Measurements from ENCODE around the gene TLL2.

Gene TLL2

GRCh38 chr10:96440361-96441292, 73.1 kb downstream of the TLL2 start:
- Mint-ChIP-seq H3K4me3 (no peak overlapping the region), H3K36me3 (no peaks in the 10 kb centered on the region), H3K4me1 (no peaks in the 10 kb centered on the region), H3K27me3 (peaks cover 5% of the 10 kb centered on the region), H3K9me3 (no peaks in the 10 kb centered on the region), H3K27ac (no peak overlapping the region)
- DNase-seq (ENCODE audit: low spot score in 2 of 2) (no peak), ATAC-seq (ENCODE audit: low read depth) (no peak)

GRCh38 chr10:96439725-96440124, 74.0 kb downstream of the TLL2 start:
- no peaks in the 10 kb centered on the region for H3K4me1 Mint-ChIP-seq
- H3K27ac Mint-ChIP-seq = no peak overlapping the region
- ATAC-seq (ENCODE audit: low read depth) (no peak), DNase-seq (ENCODE audit: low spot score in 2 of 2) (no peak)
- H3K27me3 Mint-ChIP-seq = peaks cover 5% of the 10 kb centered on the region
- no peaks in the 10 kb centered on the region for H3K36me3 Mint-ChIP-seq
- H3K4me3 Mint-ChIP-seq = no peak overlapping the region
- H3K9me3 Mint-ChIP-seq = peaks cover 3% of the 10 kb centered on the region

- no peaks in the 10 kb centered on the region for H3K4me1 Mint-ChIP-seq
- no peak for ATAC-seq (ENCODE audit: low read depth)
- H3K27ac Mint-ChIP-seq = no peak overlapping the region
- no peak for DNase-seq (ENCODE audit: low spot score in 2 of 2)
- peaks cover 4% of the 10 kb centered on the region for H3K9me3 Mint-ChIP-seq
- peaks cover 2% of the 10 kb centered on the region for H3K36me3 Mint-ChIP-seq
- H3K4me3 Mint-ChIP-seq = no peak overlapping the region
- H3K27me3 Mint-ChIP-seq = peaks cover 13% of the 10 kb centered on the region
These were observed 77.7 kb downstream of the TLL2 start for GRCh38 chr10:96436035-96436434.

- Mint-ChIP-seq H3K4me1 (no peaks in the 10 kb centered on the region), H3K27me3 (peaks cover 15% of the 10 kb centered on the region), H3K4me3 (no peak overlapping the region), H3K9me3 (peaks cover 4% of the 10 kb centered on the region), H3K36me3 (peaks cover 6% of the 10 kb centered on the region), H3K27ac (no peak overlapping the region)
- ATAC-seq (ENCODE audit: low read depth) (no peak), DNase-seq (ENCODE audit: low spot score in 2 of 2) (no peak)
These were observed 82.3 kb downstream of the TLL2 start for GRCh38 chr10:96431211-96431970.

- Mint-ChIP-seq H3K27ac (no peak overlapping the region), H3K4me3 (no peak overlapping the region), H3K4me1 (peaks cover 6% of the 10 kb centered on the region), H3K9me3 (no peaks in the 10 kb centered on the region), H3K27me3 (peaks cover 12% of the 10 kb centered on the region), H3K36me3 (peaks cover 6% of the 10 kb centered on the region)
- DNase-seq (ENCODE audit: low spot score in 2 of 2) (no peak), ATAC-seq (ENCODE audit: low read depth) (no peak)
These were observed 86.4 kb downstream of the TLL2 start for GRCh38 chr10:96427291-96427690.

GRCh38 chr10:96422525-96422924, 91.2 kb downstream of the TLL2 start:
- no peak overlapping the region for H3K27ac Mint-ChIP-seq
- H3K9me3 Mint-ChIP-seq = no peaks in the 10 kb centered on the region
- ATAC-seq (ENCODE audit: low read depth) = no peak

GRCh38 chr10:96421995-96422394, 91.7 kb downstream of the TLL2 start:
- Mint-ChIP-seq H3K36me3 (no peaks in the 10 kb centered on the region), H3K27ac (no peak overlapping the region), H3K27me3 (peaks cover 3% of the 10 kb centered on the region), H3K4me3 (no peak overlapping the region), H3K9me3 (no peaks in the 10 kb centered on the region), H3K4me1 (peaks cover 6% of the 10 kb centered on the region)
- ATAC-seq (ENCODE audit: low read depth) (no peak), DNase-seq (ENCODE audit: low spot score in 2 of 2) (no peak)

More at GRCh38 chr10:96422525-96422924, 91.2 kb downstream of the TLL2 start:
- H3K4me1 Mint-ChIP-seq = peaks cover 6% of the 10 kb centered on the region
- no peak for DNase-seq (ENCODE audit: low spot score in 2 of 2)
- H3K27me3 Mint-ChIP-seq = peaks cover 5% of the 10 kb centered on the region
- no peak overlapping the region for H3K4me3 Mint-ChIP-seq
- no peaks in the 10 kb centered on the region for H3K36me3 Mint-ChIP-seq

GRCh38 chr10:96420228-96421009, 93.3 kb downstream of the TLL2 start:
- peaks cover 3% of the 10 kb centered on the region for H3K27me3 Mint-ChIP-seq
- H3K4me1 Mint-ChIP-seq = peaks cover 6% of the 10 kb centered on the region
- H3K4me3 Mint-ChIP-seq = no peak overlapping the region
- ATAC-seq (ENCODE audit: low read depth) = no peak
- no peaks in the 10 kb centered on the region for H3K9me3 Mint-ChIP-seq
- no peaks in the 10 kb centered on the region for H3K36me3 Mint-ChIP-seq
- no peak for DNase-seq (ENCODE audit: low spot score in 2 of 2)
- no peak overlapping the region for H3K27ac Mint-ChIP-seq

- Mint-ChIP-seq H3K4me3 (no peak overlapping the region), H3K27me3 (peaks cover 3% of the 10 kb centered on the region), H3K36me3 (no peaks in the 10 kb centered on the region), H3K9me3 (no peaks in the 10 kb centered on the region), H3K27ac (no peak overlapping the region), H3K4me1 (peaks cover 6% of the 10 kb centered on the region)
- no peak for DNase-seq (ENCODE audit: low spot score in 2 of 2)
- ATAC-seq (ENCODE audit: low read depth) = no peak
These were observed 94.4 kb downstream of the TLL2 start for GRCh38 chr10:96419351-96419750.

GRCh38 chr10:96418582-96418981, 95.1 kb downstream of the TLL2 start:
- DNase-seq (ENCODE audit: low spot score in 2 of 2) (no peak), ATAC-seq (ENCODE audit: low read depth) (no peak)
- no peaks in the 10 kb centered on the region for H3K36me3 Mint-ChIP-seq
- no peak overlapping the region for H3K4me3 Mint-ChIP-seq
- peaks cover 3% of the 10 kb centered on the region for H3K27me3 Mint-ChIP-seq
- no peak overlapping the region for H3K27ac Mint-ChIP-seq
- H3K4me1 Mint-ChIP-seq = peaks cover 2% of the 10 kb centered on the region
- H3K9me3 Mint-ChIP-seq = no peaks in the 10 kb centered on the region

- H3K9me3 Mint-ChIP-seq = no peaks in the 10 kb centered on the region
- H3K36me3 Mint-ChIP-seq = no peaks in the 10 kb centered on the region
- no peak overlapping the region for H3K4me3 Mint-ChIP-seq
- peaks cover 9% of the 10 kb centered on the region for H3K27me3 Mint-ChIP-seq
- no peaks in the 10 kb centered on the region for H3K4me1 Mint-ChIP-seq
- no peak overlapping the region for H3K27ac Mint-ChIP-seq
- ATAC-seq (ENCODE audit: low read depth) (no peak), DNase-seq (ENCODE audit: low spot score in 2 of 2) (no peak)
These were observed 96.3 kb downstream of the TLL2 start for GRCh38 chr10:96417441-96417840.

- Mint-ChIP-seq H3K27me3 (peaks cover 9% of the 10 kb centered on the region), H3K4me3 (no peak overlapping the region), H3K9me3 (no peaks in the 10 kb centered on the region), H3K4me1 (no peaks in the 10 kb centered on the region), H3K27ac (no peak overlapping the region), H3K36me3 (no peaks in the 10 kb centered on the region)
- DNase-seq (ENCODE audit: low spot score in 2 of 2) (no peak), ATAC-seq (ENCODE audit: low read depth) (no peak)
These were observed 97.1 kb downstream of the TLL2 start for GRCh38 chr10:96416643-96417042.

GRCh38 chr10:96415891-96416554, 97.7 kb downstream of the TLL2 start:
- Mint-ChIP-seq H3K27ac (no peak overlapping the region), H3K36me3 (no peaks in the 10 kb centered on the region), H3K9me3 (no peaks in the 10 kb centered on the region), H3K4me3 (no peak overlapping the region), H3K27me3 (peaks cover 9% of the 10 kb centered on the region), H3K4me1 (no peaks in the 10 kb centered on the region)
- DNase-seq (ENCODE audit: low spot score in 2 of 2) (no peak), ATAC-seq (ENCODE audit: low read depth) (no peak)

Measured in memory B cell (primary cell).